GM12892 (cell line): ENCODE measurements around the gene C13orf42.

Experiments used
- DNase-seq: peaks from one replicate; pipeline ENCODE4 v3.0.0; 2011; ENCODE audit not compliant: insufficient read length
- FAIRE-seq: peaks from 2 replicates; lab custom pipeline; 2011; peaks lifted over from hg19 to GRCh38; lab: Jason Lieb, UNC
- POLR2A ChIP-seq: IDR thresholded peaks from 2 replicates; pipeline ENCODE4 v1.6.1; 2011; ENCODE audit warnings: low read depth, low read length, control low read depth
- POLR2AphosphoS5 ChIP-seq: IDR thresholded peaks from 2 replicates; pipeline ENCODE4 v1.6.1; 2011; ENCODE audit warnings: low read depth, low read length, control low read depth
- TAF1 ChIP-seq: IDR thresholded peaks from 2 replicates; pipeline ENCODE4 v1.6.1; 2011; ENCODE audit warnings: low read depth, mild to moderate bottlenecking, control low read depth, low read length, borderline replicate concordance

The C13orf42 gene

DNA sequence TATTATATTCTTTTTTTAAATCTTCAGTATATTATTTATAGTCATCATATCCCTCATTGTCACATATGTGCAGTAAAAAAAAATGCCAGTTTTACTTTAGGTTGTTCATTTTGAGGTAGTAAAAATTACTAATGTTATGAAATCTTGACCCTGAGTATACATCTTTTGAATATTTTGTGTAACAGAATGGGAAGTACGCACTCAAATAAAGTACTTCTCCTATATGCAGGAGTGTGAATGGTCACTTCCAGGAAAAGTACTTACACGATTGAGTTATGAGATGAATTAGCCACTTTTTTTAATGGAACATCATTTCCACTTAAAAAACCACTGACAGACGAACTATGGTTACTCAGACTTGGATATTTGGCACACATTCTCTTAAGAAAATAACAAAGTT, 58.5 kb downstream of the C13orf42 start:
- no peak for FAIRE-seq

DNA sequence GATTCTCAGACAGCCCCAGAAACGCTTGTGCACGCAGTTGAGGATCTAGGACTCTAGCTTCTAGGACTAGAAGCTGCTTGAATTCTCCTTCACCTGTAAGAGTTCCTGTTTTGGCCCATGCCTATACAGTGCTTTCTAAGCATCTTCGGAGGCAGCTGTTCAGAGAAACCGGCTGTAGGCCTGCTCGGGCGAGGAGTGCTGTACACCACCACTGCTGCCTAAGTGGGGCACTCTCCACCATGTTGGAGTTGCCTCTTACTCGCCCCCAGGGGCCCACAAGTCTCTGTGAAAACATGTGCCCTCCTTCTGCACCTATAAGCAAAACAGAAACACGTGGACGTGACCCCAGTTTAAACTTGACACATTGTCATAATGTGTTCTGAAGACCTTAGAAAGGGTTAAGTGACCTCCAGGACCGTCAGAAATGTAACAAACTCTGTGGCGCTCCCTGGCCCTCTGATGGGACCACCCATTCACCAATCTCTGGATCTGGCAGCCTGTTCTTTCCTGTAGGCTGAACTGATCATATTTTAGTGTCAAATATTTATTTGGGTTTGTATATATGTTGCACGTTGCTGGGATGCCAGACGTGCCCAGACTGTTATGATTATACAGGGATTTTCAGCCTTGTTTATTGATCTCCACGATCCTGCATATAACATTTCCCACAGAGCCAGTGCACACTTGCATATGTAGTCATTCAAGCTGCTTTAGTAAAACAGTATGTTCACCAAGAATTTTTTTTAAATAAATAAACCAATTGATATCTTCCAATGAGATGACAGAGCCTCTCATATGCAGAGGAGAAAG, 60.8 kb downstream of the C13orf42 start:
- TF ChIP-seq POLR2AphosphoS5 (no peak), TAF1 (no peak), POLR2A (no peak)
- no peak for FAIRE-seq
- no peak for DNase-seq

More for the DNA sequence above, 58.5 kb downstream of the C13orf42 start:
- TF ChIP-seq TAF1 (no peak), POLR2A (no peak), POLR2AphosphoS5 (no peak)
- DNase-seq = no peak

DNA sequence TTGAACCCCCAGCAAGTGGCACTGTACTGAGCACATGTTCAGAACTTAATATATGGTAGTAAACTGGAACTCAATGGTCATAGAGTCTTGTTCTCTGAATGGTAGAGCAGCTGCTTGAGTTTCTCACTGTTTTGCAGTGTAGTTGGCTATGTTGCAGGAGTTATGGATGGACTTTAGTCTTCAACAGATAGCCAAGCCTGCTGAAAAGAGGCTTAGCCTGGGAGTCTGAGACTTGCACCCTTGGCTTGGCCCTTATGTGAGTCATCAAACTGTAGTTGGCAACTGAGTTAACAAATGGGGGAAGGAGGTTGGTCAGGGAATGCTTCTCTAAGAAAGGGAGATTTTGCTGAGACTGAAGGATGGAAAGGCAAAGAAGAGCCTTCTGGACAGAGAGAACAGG, 62.5 kb downstream of the C13orf42 start:
- TF ChIP-seq TAF1 (no peak), POLR2AphosphoS5 (no peak), POLR2A (no peak)
- FAIRE-seq (no peak), DNase-seq (no peak)

DNA sequence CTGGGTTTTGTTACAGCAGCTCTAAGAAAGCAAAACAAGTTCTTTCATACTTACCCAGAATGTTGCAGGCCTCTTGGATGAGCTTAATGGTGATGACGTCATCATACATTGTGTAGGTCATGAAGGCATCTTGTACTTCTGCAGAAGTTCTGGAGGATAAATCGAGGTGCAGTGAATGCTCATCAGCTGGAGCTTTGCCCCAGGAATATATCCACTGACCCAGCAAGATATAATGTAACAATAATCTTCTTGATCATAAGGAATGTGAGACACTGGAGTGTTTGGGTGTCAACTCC, 63.0 kb downstream of the C13orf42 start:
- TF ChIP-seq POLR2A = no peak
- no peak for TF ChIP-seq TAF1
- no peak for TF ChIP-seq POLR2AphosphoS5
- FAIRE-seq (no peak), DNase-seq (no peak)

DNA sequence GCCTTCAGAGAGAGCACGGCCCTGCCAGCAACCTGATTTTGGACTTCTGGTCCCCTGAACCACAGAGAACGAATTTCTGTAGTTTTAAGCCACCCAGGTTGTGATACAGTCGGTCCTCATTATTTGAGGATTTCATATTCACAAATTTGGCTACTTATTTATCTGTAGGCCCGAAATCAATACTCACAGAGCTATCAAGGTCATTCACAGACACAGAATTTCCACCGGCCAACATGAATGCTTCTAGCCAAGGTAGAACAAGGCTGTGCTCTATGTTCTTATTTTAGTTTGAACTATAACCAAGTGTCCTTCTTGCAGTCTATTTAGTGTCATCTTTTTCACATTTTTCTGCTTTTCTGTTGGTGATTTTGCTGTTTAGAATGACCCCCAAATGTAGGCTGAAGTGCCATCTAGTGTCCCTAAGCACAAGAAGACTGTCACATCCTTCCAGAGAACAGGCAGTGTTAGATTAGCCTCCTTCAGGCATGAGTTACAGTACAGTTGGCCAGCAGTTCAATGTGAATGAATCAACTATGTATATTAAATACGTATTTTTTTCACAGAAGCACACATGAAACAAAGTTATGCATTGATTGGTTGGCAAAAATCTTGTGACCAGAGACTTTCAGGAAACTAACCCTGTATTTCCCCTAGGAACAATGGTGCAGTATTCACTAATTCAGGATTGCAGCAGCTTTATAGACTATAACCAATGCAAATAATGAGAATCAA, 63.5 kb downstream of the C13orf42 start:
- TF ChIP-seq POLR2AphosphoS5 (no peak), TAF1 (no peak), POLR2A (no peak)
- FAIRE-seq = no peak
- DNase-seq = no peak

DNA sequence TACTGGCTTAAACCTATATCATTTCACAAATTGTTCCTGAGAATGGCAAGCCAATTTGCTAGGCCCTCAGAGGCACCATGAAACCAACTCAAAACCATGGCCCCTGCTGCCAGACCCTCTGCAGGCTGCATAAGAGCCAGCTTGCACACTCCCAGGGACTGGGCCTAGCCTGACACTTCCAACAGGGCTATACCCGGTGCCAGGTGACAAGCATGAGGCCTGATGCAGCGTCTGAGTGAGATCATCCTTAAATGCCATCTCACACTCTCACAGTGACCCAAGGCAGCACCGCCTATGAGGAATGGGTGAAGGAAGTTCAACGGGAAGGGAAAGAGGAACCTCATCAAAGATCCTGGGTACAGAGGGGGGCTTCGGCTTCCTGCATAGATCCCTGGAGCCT, 65.6 kb downstream of the C13orf42 start:
- DNase-seq = no peak
- no peak for TF ChIP-seq POLR2A
- TF ChIP-seq POLR2AphosphoS5 = no peak
- no peak for TF ChIP-seq TAF1
- no peak for FAIRE-seq

DNA sequence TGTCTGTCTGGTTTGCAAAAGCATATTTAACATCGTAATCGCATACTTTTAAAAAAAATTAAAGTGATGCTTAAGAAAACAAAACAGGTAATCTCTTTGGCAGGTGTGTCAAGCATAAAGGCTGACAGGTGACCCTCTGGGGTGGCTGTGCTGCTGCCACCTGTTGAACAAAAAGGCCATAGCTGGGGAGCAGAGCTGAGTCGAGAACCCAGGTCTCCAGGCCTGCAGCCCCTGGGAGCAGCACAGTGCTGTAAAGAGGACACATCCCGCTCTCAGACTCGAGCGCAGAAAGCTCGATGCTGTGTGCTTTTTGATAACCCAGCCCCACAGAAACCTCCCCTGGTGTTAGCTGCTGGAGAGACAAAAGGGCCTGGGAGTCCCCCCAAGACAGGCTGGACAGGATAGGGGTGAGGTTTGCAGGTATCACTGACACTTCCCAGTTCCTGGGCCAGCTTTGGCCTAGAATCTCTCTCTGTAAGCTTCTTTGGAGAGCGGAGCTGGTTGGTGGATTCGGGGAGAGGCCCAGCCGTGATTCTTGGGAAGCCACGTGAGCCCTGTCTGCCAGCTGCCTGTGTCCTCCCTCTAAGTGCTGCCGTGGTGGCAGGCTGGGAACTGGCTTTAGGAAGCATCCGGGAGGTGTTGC, 66.9 kb downstream of the C13orf42 start:
- no peak for TF ChIP-seq TAF1
- TF ChIP-seq POLR2A = no peak
- TF ChIP-seq POLR2AphosphoS5 = no peak
- FAIRE-seq = no peak
- DNase-seq = no peak

DNA sequence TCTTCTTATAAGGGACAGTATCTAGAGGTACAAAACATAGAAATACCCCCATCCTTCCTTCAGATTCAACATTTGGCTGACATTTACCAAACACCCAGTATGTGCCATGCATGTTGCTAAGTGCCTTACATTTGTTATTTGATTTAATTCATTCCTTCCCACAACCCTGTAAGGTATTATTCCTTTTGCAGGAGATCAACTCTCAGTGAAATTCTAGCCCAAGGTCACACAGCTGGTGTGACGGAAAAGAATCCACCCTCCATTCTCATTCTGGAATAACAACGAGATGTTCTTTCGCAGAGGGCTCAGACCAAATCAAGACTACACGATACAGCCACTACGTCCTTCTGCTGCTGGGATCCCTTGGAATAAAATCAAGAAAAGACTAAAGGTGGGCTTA, 67.8 kb downstream of the C13orf42 start:
- DNase-seq = no peak
- FAIRE-seq = no peak
- TF ChIP-seq POLR2A (no peak), TAF1 (no peak), POLR2AphosphoS5 (no peak)

DNA sequence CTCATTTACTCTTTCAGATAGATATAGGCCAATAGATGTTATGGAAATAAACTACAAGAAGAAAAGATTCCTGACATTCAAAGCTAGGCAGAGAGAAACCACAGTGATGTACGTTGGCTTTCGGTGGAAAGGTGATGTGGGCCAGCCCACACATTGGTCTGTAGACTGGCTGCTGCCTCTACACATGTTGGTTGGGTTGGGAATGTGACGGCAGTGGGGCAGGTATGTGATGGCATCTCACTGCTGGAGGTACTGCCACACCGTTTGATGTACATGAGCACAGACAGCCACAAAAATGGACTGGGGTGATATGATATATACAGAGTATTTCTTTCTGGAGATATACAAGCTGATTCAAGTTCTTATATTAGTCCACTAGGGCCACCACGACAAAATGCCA, 69.4 kb downstream of the C13orf42 start:
- DNase-seq (no peak), FAIRE-seq (no peak)

DNA sequence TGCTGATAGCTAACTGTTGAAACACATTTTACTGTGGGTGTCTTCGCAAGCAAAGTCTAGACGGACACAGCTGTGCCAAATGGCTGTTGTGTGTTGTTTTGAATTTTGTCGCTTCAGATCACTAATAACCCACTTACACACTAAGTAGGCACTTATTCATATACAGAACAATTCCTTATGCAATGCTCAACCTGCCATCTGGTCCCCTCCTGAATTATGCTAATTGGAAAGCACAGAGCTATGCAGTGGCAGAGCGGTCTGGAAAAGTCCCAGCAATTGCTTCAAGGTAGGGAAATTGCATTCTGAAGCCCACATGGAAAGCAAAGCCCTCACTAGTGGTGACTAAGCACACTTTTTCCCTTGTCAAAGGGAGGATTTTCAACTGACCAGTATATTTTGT, 69.9 kb downstream of the C13orf42 start:
- DNase-seq (no peak), FAIRE-seq (no peak)
- TF ChIP-seq TAF1 = no peak
- no peak for TF ChIP-seq POLR2A
- no peak for TF ChIP-seq POLR2AphosphoS5

More for the DNA sequence above, 69.4 kb downstream of the C13orf42 start:
- TF ChIP-seq TAF1 = no peak
- TF ChIP-seq POLR2AphosphoS5 = no peak
- no peak for TF ChIP-seq POLR2A

DNA sequence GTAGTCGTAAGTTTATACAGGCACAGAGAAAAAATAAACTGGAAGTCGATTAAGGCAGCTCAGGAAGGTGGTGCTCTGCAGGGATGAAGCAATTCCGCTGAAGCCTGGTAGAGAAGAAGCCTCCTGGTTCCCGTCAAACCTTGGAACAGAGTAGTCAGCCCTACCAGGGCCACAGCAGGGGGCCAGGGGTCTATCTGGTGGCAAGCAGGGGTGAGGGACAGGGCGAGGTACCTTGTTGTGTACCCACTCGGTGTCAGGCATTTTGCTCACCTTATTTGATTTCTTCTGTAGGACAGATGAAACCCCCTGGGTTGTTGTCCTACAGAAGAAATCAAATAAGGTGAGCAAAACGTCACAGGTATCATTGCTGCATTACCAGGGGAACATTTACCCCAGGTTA, 70.6 kb downstream of the C13orf42 start:
- no peak for TF ChIP-seq POLR2A
- no peak for DNase-seq
- FAIRE-seq = no peak

DNA sequence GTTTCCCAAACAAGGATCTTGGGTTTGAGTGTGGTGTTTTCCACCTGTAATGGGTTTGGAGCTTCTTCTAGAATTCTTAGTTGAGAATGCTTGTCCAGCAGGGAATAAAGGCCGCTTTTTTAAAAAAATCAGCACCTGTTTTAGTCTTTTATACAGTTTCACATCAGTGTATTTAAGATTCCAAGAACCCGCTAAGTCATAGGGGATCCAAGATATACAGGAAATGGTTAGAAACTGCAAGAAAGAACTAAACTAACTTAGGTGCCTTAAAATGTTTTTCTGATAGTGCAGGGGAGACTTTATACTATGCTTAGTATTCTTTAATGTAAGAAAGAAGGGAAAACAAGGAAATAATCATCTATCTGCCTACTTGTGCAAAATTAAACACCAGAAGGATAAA, 74.7 kb downstream of the C13orf42 start:
- no peak for DNase-seq
- no peak for TF ChIP-seq TAF1
- no peak for TF ChIP-seq POLR2A
- no peak for TF ChIP-seq POLR2AphosphoS5
- FAIRE-seq = no peak
